Measurements from ENCODE around the gene HOXB5.

The HOXB5 gene

GRCh38 chr17:48592577-48592976 is 1.0 kb downstream of the HOXB5 start:
- no peak for ATAC-seq
- TF ChIP-seq TSHZ2 (CRISPR knock-in tag; IDR thresholded peaks at IDR 0.05) (peak; percentile 100), CSDC2 (CRISPR knock-in tag; IDR thresholded peaks at IDR 0.05) (peak; percentile 100; the same call in 1 of the 2 replicates), ZNF565 (CRISPR knock-in tag; conservative IDR thresholded peaks at IDR 0.05; ENCODE audit: low read depth) (no peak), PATZ1 (CRISPR knock-in tag; IDR thresholded peaks at IDR 0.05; ENCODE audit: borderline replicate concordance) (no peak), TOX (CRISPR knock-in tag; IDR thresholded peaks at IDR 0.05; ENCODE audit: borderline replicate concordance) (no peak)

DNA sequence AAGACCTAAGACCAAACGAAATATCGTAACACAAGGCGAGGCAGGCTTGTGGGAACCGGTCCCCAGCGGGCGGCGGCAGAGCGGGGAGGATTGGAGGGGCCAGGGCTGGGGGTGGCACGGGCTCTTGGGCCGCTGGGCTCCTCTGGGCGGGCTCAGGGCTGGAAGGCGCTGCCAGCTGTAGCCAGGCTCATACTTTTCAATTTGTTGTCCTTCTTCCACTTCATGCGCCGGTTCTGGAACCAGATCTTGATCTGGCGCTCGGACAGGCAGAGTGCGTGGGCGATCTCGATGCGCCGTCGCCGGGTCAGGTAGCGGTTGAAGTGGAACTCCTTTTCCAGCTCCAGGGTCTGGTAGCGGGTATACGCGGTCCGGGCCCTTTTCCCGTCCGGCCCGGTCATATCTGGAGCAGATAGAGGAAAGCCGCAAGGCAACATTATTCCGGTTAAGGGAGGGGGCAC is 1.5 kb downstream of the HOXB5 start:
- no peak for ATAC-seq
- TF ChIP-seq TSHZ2 (CRISPR knock-in tag; IDR thresholded peaks at IDR 0.05) (no peak), ZFP3 (CRISPR knock-in tag; IDR thresholded peaks at IDR 0.05) (no peak), ARNTL (CRISPR knock-in tag; IDR thresholded peaks at IDR 0.05; ENCODE audit: borderline replicate concordance, low read depth) (no peak), PATZ1 (CRISPR knock-in tag; IDR thresholded peaks at IDR 0.05; ENCODE audit: borderline replicate concordance) (no peak), TCF4 (CRISPR knock-in tag; IDR thresholded peaks at IDR 0.05; ENCODE audit: borderline replicate concordance) (no peak), ZNF70 (CRISPR knock-in tag; IDR thresholded peaks at IDR 0.05) (no peak), PPARA (CRISPR knock-in tag; IDR thresholded peaks at IDR 0.05; ENCODE audit: borderline replicate concordance) (no peak), ESRRG (CRISPR knock-in tag; IDR thresholded peaks at IDR 0.05) (no peak), CSDC2 (CRISPR knock-in tag; IDR thresholded peaks at IDR 0.05) (no peak), SNAI2 (CRISPR knock-in tag; IDR thresholded peaks at IDR 0.05) (no peak), TOX (CRISPR knock-in tag; IDR thresholded peaks at IDR 0.05; ENCODE audit: borderline replicate concordance) (no peak), GLIS3 (CRISPR knock-in tag; IDR thresholded peaks at IDR 0.05) (no peak)
- TF ChIP-seq, protein P1, sequence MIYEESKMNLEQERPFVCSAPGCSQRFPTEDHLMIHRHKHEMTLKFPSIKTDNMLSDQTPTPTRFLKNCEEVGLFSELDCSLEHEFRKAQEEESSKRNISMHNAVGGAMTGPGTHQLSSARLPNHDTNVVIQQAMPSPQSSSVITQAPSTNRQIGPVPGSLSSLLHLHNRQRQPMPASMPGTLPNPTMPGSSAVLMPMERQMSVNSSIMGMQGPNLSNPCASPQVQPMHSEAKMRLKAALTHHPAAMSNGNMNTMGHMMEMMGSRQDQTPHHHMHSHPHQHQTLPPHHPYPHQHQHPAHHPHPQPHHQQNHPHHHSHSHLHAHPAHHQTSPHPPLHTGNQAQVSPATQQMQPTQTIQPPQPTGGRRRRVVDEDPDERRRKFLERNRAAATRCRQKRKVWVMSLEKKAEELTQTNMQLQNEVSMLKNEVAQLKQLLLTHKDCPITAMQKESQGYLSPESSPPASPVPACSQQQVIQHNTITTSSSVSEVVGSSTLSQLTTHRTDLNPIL (CRISPR knock-in tag; IDR thresholded peaks at IDR 0.05; ENCODE audit: low read depth): no peak

DNA sequence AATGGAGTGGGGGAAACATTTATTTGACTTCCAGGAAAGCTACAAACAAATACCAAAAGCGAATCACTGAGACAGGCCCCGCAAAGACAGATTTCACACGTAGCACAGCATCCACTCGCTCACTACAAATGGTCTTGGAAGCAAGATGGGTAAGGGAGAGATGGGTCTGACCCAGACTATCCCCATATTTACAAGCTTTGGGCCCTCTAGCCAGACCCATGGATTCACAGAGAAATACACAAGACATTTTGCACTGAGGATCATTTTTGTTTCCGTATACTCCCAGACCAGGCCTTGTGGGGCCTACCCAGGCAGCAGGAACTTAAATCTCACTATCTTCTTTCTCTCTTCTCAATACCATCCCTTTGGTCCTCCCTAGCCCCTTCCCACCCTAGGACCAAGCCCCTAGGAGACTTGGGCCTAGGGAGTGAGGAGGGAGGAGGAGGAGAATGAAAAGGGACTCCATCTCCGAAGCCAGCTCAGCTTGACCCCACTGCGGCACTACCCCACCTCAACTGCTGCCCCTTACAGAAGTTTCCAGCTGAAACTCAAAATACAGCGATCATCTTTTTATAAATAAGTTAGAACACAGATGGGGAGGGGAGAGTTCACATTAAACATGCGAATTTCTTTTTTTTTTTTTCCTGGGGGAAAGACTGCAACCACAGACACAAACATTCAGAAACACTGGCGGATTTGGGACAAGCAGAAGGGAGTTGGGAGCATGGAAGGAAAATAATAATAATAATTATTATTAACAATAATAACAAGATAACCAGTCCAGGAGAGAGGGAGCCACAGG is 2.1 kb downstream of the HOXB5 start:
- TF ChIP-seq CSDC2 (CRISPR knock-in tag; IDR thresholded peaks at IDR 0.05): peak; percentile 100; the same call in 1 of the 2 replicates
- no peak for TF ChIP-seq ZNF70 (CRISPR knock-in tag; IDR thresholded peaks at IDR 0.05)
- peak; percentile 100 for TF ChIP-seq TSHZ2 (CRISPR knock-in tag; IDR thresholded peaks at IDR 0.05)
- no peak for ATAC-seq
